Kidney epithelial cell (primary cell): ENCODE data around the gene MAP7. TPM values are rescaled to one million over a fixed set of nuclear protein-coding genes. Genes with fewer than 3 reads are reported as not detected.
A peak's percentile ranks its signal among the peaks of the same experiment; 100 is the strongest.

Experiments used
- DNase-seq: peaks from one replicate; pipeline ENCODE4 v3.0.0-alpha.2; 2010; ENCODE audit warnings: low read depth
- H3K27me3 ChIP-seq: 2 replicates; pipeline ENCODE4 v1.6.0; 2011; ENCODE audit warnings: low read length; ENCODE audit not compliant: control insufficient read depth, insufficient read depth
- H3K36me3 ChIP-seq: 2 replicates; pipeline ENCODE4 v1.5.1; 2011; ENCODE audit warnings: low read length; ENCODE audit not compliant: control insufficient read depth, insufficient read depth
- H3K4me3 ChIP-seq: 2 replicates; pipeline ENCODE4 v1.5.1; 2011; ENCODE audit warnings: low read depth, mild to moderate bottlenecking, control low read depth, low read length
- CTCF ChIP-seq: IDR thresholded peaks from 2 replicates; pipeline ENCODE4 v1.5.1; 2011; ENCODE audit warnings: mild to moderate bottlenecking, moderate library complexity, low read length, control low read depth, inconsistent platforms; ENCODE audit not compliant: insufficient read depth, poor library complexity, severe bottlenecking
- total RNA-seq: library from RNA; depleted of rRNA; stranded (reverse); fragments of >200 nt; gene quantifications from 2 replicates; pipeline ENCODE4 v1.2.3, GENCODE V29; 2015

MAP7 gene
- total RNA-seq, 1 donor from 2014 or later: 17.6 TPM

- no peaks in the 10 kb centered on the region for H3K27me3 ChIP-seq
- H3K4me3 ChIP-seq: no peak overlapping the region
- peak; percentile 41 for TF ChIP-seq CTCF
- H3K36me3 ChIP-seq: no peaks in the 10 kb centered on the region
- no peak for DNase-seq
Measured at GRCh38 chr6:136582711-136583471, 32.7 kb upstream of the MAP7 start.

GRCh38 chr6:136579800-136580199, 29.6 kb upstream of the MAP7 start:
- H3K4me3 ChIP-seq: no peak overlapping the region
- no peak for TF ChIP-seq CTCF
- no peaks in the 10 kb centered on the region for H3K27me3 ChIP-seq
- no peaks in the 10 kb centered on the region for H3K36me3 ChIP-seq
- DNase-seq: no peak

- no peak for DNase-seq
- no peak overlapping the region for H3K4me3 ChIP-seq
- H3K36me3 ChIP-seq: no peaks in the 10 kb centered on the region
- TF ChIP-seq CTCF: no peak
- H3K27me3 ChIP-seq: no peaks in the 10 kb centered on the region
Measured at GRCh38 chr6:136576821-136577220, 26.6 kb upstream of the MAP7 start.

- no peak for TF ChIP-seq CTCF
- Histone ChIP-seq H3K4me3 (no peak overlapping the region), H3K36me3 (no peaks in the 10 kb centered on the region), H3K27me3 (no peaks in the 10 kb centered on the region)
- DNase-seq: no peak
Measured at GRCh38 chr6:136571496-136571895, 21.3 kb upstream of the MAP7 start.

- H3K27me3 ChIP-seq: no peaks in the 10 kb centered on the region
- no peak for DNase-seq
- H3K36me3 ChIP-seq: no peaks in the 10 kb centered on the region
- TF ChIP-seq CTCF: no peak
- no peak overlapping the region for H3K4me3 ChIP-seq
Measured at GRCh38 chr6:136571065-136571464, 20.8 kb upstream of the MAP7 start.

GRCh38 chr6:136568129-136568528, 17.9 kb upstream of the MAP7 start:
- H3K4me3 ChIP-seq: no peak overlapping the region
- H3K27me3 ChIP-seq: no peaks in the 10 kb centered on the region
- no peak for DNase-seq
- H3K36me3 ChIP-seq: no peaks in the 10 kb centered on the region
- TF ChIP-seq CTCF: no peak
